GM21423 (cell line): ENCODE data around the gene NHS.

Experiments
- ATAC-seq: cut with Tn5 transposase; IDR thresholded peaks from one replicate; pipeline ENCODE4 v1.9.1; 2021; ENCODE audit warnings: mild to moderate bottlenecking, moderate library complexity; ENCODE audit not compliant: unreplicated experiment

The NHS gene

GRCh38 chrX:17616936-17617335 lies 241.9 kb downstream of the NHS start:
- ATAC-seq: no peak

- no peak for ATAC-seq
Observed at GRCh38 chrX:17617806-17618205, 242.8 kb downstream of the NHS start.

- ATAC-seq: no peak
Observed at GRCh38 chrX:17621566-17622270, 246.7 kb downstream of the NHS start.

GRCh38 chrX:17622331-17622730 lies 247.3 kb downstream of the NHS start:
- ATAC-seq: no peak

- no peak for ATAC-seq
Observed at GRCh38 chrX:17623750-17624149, 248.8 kb downstream of the NHS start.

- ATAC-seq: no peak
Observed at GRCh38 chrX:17627026-17627425, 252.0 kb downstream of the NHS start.

- ATAC-seq: no peak
Observed at GRCh38 chrX:17628976-17629375, 254.0 kb downstream of the NHS start.

GRCh38 chrX:17629519-17629918 lies 254.5 kb downstream of the NHS start:
- no peak for ATAC-seq

GRCh38 chrX:17631647-17632046 lies 256.6 kb downstream of the NHS start:
- ATAC-seq: no peak

GRCh38 chrX:17632942-17633341 lies 257.9 kb downstream of the NHS start:
- no peak for ATAC-seq

GRCh38 chrX:17633546-17633945 lies 258.5 kb downstream of the NHS start:
- ATAC-seq: no peak

GRCh38 chrX:17634542-17635207 lies 259.7 kb downstream of the NHS start:
- no peak for ATAC-seq

- ATAC-seq: no peak
Observed at GRCh38 chrX:17635231-17635630, 260.2 kb downstream of the NHS start.

GRCh38 chrX:17637235-17637634 lies 262.2 kb downstream of the NHS start:
- ATAC-seq: no peak

- no peak for ATAC-seq
Observed at GRCh38 chrX:17638731-17639130, 263.7 kb downstream of the NHS start.

GRCh38 chrX:17642891-17643290 lies 267.9 kb downstream of the NHS start:
- no peak for ATAC-seq

GRCh38 chrX:17643528-17643927 lies 268.5 kb downstream of the NHS start:
- no peak for ATAC-seq

- no peak for ATAC-seq
Observed at GRCh38 chrX:17644001-17644400, 269.0 kb downstream of the NHS start.

- ATAC-seq: no peak
Observed at GRCh38 chrX:17654116-17654515, 279.1 kb downstream of the NHS start.

- no peak for ATAC-seq
Observed at GRCh38 chrX:17655211-17656034, 280.4 kb downstream of the NHS start.

GRCh38 chrX:17656035-17656418 lies 281.0 kb downstream of the NHS start:
- ATAC-seq: no peak

- ATAC-seq: no peak
Observed at GRCh38 chrX:17656556-17656955, 281.6 kb downstream of the NHS start.
